ENCODE data around the gene PPFIA2.

Gene PPFIA2

GRCh38 chr12:81296556-81297305 is 462.4 kb downstream of the PPFIA2 start:
- H3K4me3 ChIP-seq (ENCODE audit: control insufficient read depth, low read depth, low read length) = no peak overlapping the region
- TF ChIP-seq, protein P1, sequence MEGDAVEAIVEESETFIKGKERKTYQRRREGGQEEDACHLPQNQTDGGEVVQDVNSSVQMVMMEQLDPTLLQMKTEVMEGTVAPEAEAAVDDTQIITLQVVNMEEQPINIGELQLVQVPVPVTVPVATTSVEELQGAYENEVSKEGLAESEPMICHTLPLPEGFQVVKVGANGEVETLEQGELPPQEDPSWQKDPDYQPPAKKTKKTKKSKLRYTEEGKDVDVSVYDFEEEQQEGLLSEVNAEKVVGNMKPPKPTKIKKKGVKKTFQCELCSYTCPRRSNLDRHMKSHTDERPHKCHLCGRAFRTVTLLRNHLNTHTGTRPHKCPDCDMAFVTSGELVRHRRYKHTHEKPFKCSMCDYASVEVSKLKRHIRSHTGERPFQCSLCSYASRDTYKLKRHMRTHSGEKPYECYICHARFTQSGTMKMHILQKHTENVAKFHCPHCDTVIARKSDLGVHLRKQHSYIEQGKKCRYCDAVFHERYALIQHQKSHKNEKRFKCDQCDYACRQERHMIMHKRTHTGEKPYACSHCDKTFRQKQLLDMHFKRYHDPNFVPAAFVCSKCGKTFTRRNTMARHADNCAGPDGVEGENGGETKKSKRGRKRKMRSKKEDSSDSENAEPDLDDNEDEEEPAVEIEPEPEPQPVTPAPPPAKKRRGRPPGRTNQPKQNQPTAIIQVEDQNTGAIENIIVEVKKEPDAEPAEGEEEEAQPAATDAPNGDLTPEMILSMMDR (IDR thresholded peaks at IDR 0.05; ENCODE audit: control insufficient read depth, insufficient read depth, low read depth, low read length, missing control alignments) = no peak
- no peak for DNase-seq (ENCODE audit: low read depth)

DNA sequence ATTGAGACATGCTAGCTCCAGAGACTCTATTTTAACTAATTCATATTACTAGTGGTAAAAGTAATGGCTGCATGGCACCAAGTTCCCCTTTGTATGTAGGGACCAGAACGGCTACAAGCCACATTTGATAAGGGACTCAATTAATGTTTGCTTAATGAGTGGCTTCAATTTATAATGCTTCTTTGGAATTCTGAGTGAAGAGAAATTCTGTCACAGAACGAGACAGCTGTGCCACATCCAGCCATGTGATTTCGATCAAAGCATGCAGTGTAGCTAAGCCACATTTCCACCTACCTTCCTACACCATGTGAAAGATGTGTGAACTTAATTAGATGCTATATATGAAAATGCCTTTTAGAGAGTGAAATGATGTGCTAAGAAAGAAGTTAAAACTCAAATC is 463.9 kb downstream of the PPFIA2 start:
- TF ChIP-seq, protein P1 (IDR thresholded peaks at IDR 0.05; ENCODE audit: control insufficient read depth, insufficient read depth, low read depth, low read length, missing control alignments) = no peak
- H3K4me3 ChIP-seq (ENCODE audit: control insufficient read depth, low read depth, low read length) = no peak overlapping the region
- DNase-seq (ENCODE audit: low read depth) = no peak

GRCh38 chr12:81294325-81295190 is 464.6 kb downstream of the PPFIA2 start:
- TF ChIP-seq, protein P1 (IDR thresholded peaks at IDR 0.05; ENCODE audit: control insufficient read depth, insufficient read depth, low read depth, low read length, missing control alignments) = no peak
- no peak for DNase-seq (ENCODE audit: low read depth)
- H3K4me3 ChIP-seq (ENCODE audit: control insufficient read depth, low read depth, low read length) = no peak overlapping the region

DNA sequence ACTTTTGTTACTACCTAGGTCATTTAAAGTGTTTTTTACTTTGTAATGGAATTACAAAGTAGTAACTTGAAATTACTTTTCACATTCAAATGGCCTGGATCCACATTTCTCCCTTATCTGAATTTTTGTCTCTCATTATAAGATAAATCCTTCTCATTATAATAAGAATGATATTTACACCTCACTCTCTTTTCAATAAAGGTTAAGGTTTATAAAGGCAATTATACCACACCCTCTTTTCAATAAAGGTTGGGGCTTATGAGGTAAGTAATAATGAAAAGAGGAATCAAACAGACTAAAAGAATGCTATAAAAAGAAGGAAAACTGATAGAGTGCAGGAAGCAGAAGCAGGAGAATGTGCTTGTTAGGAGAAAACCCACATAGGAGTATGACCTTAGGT is 470.5 kb downstream of the PPFIA2 start:
- DNase-seq (ENCODE audit: low read depth) = no peak
- H3K4me3 ChIP-seq (ENCODE audit: control insufficient read depth, low read depth, low read length) = no peak overlapping the region
- TF ChIP-seq, protein P1 (IDR thresholded peaks at IDR 0.05; ENCODE audit: control insufficient read depth, insufficient read depth, low read depth, low read length, missing control alignments) = no peak

- no peak for DNase-seq (ENCODE audit: low read depth)
- TF ChIP-seq, protein P1 (IDR thresholded peaks at IDR 0.05; ENCODE audit: control insufficient read depth, insufficient read depth, low read depth, low read length, missing control alignments) = no peak
- no peak overlapping the region for H3K4me3 ChIP-seq (ENCODE audit: control insufficient read depth, low read depth, low read length)
Observed at GRCh38 chr12:81284137-81284536, 475.0 kb downstream of the PPFIA2 start.

- no peak for DNase-seq (ENCODE audit: low read depth)
- H3K4me3 ChIP-seq (ENCODE audit: control insufficient read depth, low read depth, low read length) = no peak overlapping the region
- TF ChIP-seq, protein P1 (IDR thresholded peaks at IDR 0.05; ENCODE audit: control insufficient read depth, insufficient read depth, low read depth, low read length, missing control alignments) = no peak
Observed at GRCh38 chr12:81274637-81275529, 484.3 kb downstream of the PPFIA2 start.

Data from AG09309 (cell line).